Esophagus squamous epithelium (tissue), 4 donors: ENCODE results near the gene ARRDC5.

Source experiments
- CTCF ChIP-seq, 6 experiments: fragments of 450-650 bp in 4 of 6; fragments of 200-600 bp in 2 of 6; sonication (generic) in 2 of 6; IDR thresholded peaks; one replicate each; pipeline ENCODE4 v1.5.1; 2016 to 2019; ENCODE audit warnings: antibody characterized with exemption in 6 of 6, mild to moderate bottlenecking in 4 of 6, moderate library complexity in 4 of 6
- POLR2A ChIP-seq, 4 donors: fragments of 450-650 bp; IDR thresholded peaks; one replicate each; pipeline ENCODE4 v1.6.1; 2017; ENCODE audit warnings: antibody characterized with exemption in 4 of 4, mild to moderate bottlenecking in 4 of 4, moderate library complexity in 3 of 4

GRCh38 chr19:4889034-4889815 lies 13.5 kb downstream of the ARRDC5 start:
- TF ChIP-seq POLR2A (IDR thresholded peaks at IDR 0.05) (no peak), CTCF (IDR thresholded peaks at IDR 0.05) (no peak)
